ENCODE data around the gene RDH13.
"Not testable (repeated sequence)": the region's sequence is repeated elsewhere in the genome, so short reads cannot be mapped to it uniquely, and the experiment has no call there.

RDH13 gene

DNA sequence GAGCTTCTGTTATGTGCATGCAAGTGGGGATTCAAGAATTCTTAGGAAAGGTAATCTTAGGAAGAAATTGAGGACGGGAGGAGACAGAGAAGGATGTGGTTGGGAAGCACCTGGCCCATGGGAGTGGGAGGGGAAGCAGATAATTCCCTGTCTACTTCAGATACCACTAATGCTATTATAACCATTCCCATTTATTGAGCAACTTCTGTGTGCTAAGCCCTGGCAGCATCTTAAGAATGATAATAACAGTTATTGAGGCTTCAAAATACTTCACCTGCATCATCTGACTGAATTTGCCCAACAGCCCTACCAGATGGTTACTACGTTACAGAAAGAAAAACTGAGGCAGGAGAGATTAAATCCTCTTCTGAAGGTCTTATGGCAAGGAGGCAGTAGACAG, 14.2 kb upstream of the RDH13 start:
- no peak for DNase-seq (ENCODE audit: low read depth)

DNA sequence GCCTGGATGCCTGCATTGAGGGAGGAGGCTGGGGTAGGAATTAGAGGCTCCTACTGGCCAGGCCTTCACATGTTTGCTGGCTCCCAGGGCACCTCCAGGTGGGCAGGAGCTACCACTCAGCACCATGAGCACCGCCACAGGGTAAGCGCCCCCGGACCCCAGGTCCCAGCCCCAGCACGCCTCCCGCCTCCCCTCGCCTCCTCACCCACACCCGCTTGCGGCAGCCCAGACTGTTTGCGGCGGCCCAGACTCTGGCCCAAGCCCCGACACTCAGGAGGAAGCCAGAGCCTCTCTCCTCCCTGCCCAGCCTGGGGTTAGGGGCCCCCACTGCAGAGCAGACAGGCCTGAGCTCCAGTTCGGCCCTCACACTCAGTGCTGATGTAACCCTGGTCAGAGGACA, 13.4 kb upstream of the RDH13 start:
- DNase-seq (ENCODE audit: low read depth), result no peak

DNA sequence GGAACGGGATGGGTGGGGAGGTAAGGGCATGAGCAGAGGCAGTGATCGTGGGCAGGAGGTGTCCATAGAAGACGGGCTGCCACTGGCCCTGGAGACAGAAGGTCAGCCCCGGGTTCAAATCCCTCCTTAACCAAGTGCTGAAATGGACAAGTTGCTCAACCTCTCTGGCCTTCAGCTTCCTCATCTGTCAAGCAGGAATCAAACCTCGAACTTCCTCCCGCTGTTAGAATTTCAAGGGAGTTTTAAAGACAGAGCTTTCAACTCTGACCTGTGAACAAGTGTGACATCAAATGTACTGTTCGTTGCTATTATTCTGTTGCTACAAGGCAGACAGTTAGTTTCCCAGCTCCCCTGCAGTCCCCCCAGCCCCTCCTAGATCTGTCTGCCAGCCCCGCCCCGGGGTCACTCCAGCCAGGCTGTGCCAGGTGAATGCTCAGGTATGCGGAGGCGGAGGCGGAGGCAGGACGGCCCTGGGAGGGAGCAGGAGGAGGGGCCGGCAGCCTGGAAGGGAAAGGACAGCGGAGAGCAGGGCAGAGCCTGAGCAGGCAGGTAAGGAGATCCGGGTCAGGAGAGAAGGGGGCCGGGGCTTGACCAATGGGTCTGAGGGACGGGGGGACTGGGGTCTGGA, 12.5 kb upstream of the RDH13 start, which contains the start of gene EPS8L1:
TSS of gene EPS8L1 (plus strand) at position 499 of the 628 bp plus-strand sequence. CDS start 576 bp downstream, outside the sequence.
- no peak for DNase-seq (ENCODE audit: low read depth)

DNA sequence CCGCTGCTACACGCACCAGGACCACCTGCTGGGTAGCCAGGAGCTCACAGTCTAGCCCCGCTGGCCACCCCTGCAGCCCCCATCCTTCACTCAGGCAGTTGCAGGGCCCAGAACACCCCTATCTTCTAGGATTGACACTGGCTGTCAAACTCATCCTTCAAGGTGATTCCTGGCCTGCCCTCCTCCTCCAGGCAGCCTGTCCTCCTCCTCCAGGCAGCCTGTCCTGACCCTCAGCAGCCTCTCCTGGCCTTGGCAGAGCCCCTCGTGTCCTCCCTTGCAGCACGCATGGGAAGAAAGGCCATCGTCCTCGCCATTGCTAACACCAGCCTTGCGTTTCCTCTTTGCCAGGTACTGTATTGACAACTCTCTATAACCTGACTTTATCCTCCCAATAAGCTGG, 9.0 kb upstream of the RDH13 start:
- DNase-seq (ENCODE audit: low read depth), result no peak

DNA sequence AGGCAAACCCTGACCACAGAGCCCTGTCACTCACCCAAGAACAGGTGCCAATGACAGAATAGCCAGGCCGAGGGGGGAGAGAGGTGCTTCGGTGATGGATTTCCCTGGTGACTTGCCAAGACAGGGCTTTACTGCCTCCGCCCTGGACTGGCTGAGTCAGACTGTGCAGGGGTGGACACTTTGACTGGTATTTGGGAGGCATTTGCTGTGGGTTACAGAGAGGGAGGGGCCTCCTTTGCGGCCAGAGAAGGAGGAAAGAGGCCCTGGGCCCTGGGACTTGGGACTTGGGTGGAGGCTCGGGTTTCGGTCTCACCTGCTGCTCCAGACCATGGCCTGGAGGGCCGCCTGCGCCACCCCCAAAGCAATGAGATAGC, 8.2 kb upstream of the RDH13 start:
- DNase-seq (ENCODE audit: low read depth), result no peak

DNA sequence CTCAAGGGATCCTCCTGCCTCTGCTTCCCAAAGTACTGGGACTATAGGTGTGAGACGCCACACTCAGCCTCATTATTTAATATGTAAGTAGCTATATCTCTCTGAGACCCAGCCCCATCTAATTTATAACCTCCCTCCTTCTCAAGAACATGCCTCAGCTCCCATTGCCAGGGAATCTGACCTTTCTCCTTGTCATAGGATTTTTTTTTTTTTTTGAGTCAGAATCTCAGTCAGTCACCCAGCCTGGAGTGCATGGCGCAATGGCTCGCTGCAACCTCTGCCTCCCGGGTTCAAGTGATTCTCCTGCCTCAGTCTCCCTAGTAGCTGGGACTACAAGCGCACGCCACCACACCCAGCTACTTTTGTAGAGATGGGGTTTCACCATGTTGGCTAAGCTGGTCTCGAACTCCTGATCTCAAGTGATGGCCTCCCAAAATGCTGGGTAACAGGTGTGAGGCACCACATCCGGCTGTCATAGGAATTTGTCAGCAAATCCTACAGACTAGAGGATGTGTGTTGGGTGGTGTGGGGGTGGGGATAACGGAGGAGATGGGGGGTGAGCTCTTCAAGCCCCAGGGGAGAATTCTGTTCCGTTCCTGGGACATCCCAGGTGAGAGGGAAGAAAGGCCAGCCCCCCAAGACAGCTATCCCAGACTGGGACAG, 7.6 kb upstream of the RDH13 start:
- DNase-seq (ENCODE audit: low read depth), result no peak

DNA sequence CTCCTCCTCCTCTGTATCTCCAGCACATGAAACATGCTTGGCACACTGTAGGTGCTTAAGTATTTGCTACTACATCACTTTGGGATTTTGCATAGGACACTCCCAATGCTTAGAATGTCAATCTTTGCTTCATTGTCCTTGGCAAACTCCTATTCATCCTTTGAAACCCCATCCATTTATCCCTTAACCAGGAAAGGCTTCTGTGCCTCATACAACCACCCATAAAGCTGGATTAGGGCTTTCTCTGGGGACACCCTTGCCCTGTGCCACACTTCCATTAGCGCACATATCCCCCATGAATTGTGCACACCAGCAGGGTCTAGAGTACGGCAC, 6.9 kb upstream of the RDH13 start:
- no peak for DNase-seq (ENCODE audit: low read depth)

DNA sequence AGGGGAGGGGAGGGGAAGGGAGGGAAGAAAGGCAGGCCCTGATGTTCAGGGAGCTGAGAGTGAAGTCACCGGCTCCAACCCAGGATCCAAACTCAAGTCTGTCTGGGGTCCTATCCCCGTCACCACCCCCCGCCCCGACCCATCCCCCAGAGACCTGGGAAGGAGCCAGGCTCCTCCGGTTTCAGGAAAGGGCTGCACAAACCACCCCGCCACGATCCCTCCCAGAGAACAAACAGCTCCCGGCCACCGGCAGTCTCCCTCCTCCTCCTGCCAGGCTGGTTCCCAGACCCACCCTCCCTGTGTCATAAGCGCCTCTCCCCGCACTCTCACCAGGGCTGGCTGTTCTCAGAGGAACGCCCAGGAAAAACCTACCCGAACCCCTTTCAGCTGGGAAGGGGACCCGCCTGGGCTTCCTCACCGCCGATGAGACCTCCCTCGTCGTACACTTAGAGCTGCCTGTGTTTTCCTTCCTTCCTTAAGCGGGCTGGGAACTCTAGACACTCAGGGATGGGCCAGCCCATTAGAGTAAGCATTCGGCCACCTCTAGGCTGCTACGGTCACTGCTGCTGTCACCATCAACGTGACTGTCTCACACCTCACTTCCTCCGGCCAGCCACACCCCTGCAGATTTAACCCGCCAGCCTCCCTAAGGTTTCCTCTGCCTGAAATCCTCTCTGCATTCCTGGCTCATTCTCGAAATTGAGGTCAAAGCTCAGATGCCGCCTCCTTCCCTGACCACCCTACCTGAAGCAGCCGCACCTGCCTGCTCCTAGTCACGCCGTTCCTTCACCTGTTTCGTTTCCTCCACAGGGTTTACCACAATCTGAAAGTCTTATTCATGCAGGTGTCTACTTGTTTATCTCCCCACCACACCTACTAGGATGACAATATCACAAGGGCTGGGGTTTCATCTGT, 6.3 kb upstream of the RDH13 start:
- DNase-seq (ENCODE audit: low read depth), result no peak

DNA sequence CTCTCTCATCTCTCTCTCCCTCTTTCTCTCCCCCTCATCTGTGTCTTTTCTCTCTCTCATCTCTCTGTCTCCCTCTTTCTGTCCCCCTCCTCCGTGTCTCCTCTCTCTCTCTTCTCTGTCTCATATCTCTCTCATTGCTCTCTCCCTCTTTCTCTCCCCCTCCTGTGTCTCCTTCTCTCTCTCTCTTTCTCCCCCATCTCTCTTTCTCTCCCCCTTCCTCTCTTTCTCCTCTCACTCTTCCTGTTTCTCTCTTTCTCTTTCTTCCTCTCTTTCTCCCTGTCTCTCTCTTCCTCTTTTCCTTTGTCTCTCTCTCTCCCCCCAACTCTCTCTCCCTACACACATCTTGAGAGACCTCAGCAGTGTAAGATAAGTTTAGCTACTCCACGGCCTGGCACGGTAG, 4.9 kb upstream of the RDH13 start:
- no peak for DNase-seq (ENCODE audit: low read depth)

DNA sequence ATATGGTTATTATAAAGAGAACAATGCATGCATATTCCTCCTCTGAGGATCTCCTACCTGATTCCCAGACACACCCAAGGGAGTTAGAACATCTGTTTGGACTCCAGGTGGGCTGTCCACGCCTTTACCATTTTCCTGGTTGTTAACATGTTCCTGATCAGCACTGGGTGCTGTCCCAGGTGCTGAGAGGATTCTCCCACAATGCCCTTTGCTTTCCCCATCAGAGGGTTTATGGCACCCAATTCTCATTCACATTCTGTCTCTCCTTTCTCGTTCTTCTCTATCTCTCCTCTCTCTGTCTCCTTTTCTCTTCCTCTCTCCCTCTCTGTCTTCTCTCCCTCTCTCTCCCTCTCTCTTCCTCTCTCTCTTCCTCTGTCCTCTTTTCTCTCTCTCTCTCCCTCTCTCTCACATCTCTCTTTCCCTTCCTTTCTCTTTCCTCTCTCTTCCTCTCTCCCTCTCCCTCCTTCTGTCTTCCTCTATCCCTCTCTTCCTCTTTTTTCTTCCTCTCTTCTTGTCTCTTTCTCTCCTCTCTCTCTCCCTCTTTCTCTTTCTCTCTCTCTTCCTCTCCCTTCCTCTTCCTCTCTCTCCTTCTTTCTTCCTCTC, 3.3 kb upstream of the RDH13 start:
- DNase-seq (ENCODE audit: low read depth), result no peak

DNA sequence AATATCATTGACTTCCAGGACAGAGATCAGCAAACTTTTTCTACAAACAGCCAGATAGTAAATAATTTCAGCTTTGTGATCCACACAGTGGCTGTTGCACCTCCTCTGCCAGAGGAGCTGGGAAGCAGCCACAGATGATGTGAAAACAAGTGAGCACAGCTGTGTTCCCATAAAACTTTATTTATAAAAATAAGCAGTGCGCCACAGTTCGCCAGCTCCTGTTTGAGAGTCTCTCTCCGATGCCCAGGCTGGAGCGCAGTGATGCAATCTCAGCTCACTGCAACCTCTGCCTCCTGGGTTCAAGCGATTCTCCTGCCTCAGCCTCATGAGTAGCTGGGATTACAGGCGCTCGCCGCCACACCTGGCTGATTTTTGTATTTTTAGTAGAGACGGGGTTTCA, 2.6 kb upstream of the RDH13 start:
- DNase-seq (ENCODE audit: low read depth), result not testable (repeated sequence)

DNA sequence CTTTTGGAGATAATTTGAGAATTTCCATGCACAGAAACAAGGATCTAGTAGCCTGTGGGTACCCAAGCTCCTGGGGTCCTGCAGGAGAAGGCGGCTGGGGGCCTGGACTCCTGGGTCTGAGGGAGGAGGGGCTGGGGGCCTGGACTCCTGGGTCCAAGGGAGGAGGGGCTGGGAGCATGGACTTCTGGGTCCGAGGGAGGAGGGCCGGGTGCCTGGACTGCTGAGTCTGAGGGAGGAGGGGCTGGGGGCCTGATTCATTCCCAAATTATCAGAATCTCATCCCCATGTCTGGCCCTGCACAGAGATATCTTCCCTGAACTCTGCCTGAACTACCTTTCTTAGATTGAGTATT, 520 bp upstream of the RDH13 start:
- DNase-seq (ENCODE audit: low read depth), result no peak

DNA sequence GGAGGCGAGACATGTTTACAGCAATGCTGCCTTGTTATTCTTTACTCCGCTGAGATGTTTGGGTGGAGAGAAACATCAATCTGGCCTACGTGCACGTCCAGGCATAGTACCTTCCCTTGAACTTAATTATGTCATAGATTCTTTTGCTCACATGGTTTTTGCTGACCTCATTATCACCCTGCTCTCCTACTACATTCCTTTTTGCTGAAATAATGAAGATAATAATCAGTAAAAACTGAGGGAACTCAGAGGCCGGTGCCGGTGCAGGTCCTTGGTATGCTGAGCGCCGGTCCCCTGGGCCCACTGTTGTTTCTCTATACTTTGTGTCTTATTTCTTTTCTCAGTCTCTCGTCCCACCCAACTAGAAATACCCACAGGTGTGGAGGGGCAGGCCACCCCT, 2.7 kb downstream of the RDH13 start:
- not testable (repeated sequence) for DNase-seq (ENCODE audit: low read depth)

DNA sequence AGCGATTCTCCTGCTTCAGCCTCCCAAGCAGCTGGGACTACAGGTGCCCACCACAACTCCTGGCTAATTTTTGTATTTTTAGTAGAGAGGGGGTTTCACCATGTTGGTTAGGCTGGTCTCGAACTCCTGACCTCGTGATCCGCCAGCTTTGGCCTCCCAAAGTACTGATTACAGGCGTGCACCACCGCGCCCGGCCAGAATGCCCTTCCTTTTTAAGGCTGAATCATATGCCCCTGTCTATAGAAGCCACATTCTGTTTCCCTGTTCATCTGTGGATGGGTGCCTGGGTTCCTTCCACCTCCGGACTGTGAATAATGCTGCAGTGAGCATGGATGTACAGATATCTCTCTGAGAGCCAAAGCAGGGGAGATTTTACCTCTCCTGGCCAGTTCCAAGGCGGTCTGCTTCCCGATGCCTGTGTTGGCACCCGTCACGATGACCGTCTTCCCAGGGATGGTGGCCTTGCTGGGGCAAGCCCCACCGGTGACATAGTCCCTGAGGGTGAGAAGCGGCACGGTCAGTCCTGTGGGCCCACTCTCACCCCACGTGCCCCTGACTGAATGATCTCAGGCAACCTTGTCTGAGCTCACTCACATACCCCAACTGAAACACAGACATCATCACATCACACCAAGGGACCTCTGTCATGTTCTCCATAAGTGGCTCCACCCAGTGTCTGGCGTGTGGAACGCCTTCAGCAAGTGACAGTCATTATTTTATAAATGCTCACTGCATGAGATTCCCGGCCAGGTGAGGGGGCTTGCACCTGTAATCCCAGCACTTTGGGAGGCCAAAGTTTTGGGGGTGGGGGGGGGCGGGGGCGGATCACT, 4.0 kb downstream of the RDH13 start:
- DNase-seq (ENCODE audit: low read depth), result no peak

DNA sequence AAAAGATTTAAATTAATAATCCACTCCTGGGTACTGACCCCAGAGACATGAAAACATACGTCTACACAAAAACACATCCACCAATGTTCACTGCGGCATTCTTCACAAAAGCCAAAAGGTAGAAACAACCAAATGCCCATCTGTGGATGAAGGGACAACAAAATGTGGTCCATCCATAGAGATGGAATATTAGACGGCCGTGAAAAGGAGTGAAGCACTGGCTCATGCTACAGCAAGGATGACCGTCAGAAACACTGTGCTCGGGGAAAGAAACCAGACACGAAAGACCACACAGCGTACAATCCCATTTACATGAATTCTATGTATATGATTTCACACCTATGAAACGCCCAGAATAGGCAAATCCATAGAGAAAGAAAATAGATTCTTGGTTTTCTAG, 6.1 kb downstream of the RDH13 start:
- no peak for DNase-seq (ENCODE audit: low read depth)

DNA sequence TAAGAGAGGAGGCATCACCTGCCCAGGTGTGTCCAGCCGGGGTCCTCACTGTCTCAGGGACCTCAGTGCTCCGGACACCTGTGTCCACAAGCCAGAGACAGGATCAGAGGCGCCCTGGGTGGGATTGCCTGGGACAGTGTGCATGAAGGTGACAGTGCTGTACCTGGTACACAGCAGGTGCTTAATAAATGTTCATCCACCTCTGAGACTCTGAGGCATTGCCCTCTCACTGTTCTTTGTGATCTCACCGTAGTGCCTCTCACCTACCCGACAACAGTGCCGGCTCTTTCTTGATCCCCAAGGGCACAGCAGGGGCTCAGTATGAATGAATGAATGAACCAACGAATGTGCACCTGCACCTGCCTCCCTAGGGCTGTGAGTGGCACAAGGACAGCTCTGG, 9.2 kb downstream of the RDH13 start:
- DNase-seq (ENCODE audit: low read depth), result no peak

DNA sequence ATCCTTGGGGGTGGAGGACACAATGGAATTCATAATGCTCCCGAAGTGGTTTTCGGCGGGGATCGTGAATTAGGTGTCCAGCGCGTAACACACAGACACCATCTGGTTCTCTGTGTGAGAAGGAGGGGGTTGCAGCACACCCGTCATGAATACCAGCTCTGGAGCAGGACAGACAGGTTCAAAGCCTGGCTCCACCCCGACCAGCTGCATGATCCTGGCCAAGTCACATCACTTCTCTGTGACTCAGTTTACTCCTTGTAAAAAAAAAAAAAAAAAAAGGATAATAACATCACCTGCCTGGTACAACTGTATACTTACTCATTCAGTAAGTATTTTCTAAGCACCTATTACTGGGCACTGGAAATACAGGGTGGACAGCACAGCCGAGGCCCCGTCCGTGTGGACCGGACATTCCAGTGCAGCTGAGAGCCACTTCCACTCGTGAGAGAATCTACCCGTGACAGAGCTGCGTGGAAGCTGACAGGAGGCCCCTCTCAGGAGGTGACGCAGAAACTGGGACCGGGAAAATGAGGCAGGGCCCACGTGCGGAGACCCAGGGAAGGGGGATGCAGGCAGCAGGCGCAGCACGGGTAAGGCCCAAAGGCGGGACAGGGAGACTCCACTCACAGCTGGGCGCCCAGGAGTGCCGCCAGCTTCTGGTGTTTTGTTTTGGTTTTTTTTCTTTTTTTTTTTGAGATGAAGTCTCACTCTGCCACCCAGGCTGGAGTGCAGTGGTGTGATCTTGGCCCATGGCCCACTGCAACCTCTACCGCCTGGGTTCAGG, 12.0 kb downstream of the RDH13 start:
- DNase-seq (ENCODE audit: low read depth), result no peak

DNA sequence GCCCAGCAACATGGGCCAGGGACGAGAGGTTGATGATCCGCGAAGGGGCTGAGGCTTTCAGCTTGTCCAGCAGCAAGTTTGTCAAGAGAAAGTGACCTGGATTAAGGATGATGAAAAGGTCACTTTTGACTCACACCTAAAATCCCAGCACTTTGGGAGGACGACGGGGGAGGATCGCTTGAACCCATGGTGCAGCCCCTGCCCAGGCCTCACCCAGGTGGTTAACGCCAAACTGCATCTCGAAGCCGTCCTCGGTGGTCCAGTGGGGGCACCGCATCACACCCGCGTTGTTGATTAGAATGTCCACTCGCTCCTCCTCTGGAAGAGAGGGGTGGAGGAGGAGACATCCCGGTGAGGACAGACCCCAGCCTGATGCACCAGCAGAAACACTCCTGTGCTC, 14.5 kb downstream of the RDH13 start:
- DNase-seq (ENCODE audit: low read depth), result no peak

DNA sequence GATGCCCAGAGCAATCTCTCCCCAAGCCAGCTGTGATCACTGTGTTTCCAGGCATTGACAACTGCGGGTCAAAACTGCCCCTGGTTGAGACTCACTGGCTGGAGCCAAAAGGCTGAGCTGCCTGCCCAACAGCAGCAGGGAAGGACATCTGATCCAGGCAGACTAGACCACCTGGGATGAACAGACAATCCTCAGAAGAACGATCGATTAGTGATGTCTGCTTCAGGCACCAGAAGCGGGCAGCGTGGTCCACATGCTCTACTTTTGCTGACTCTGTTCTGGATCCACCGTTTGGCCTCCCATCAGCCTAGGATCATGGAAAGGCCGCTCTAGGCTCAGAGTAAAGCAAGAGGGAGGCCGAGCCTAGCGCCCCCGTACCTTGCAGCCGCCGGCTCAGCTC, 15.0 kb downstream of the RDH13 start:
- no peak for DNase-seq (ENCODE audit: low read depth)

DNA sequence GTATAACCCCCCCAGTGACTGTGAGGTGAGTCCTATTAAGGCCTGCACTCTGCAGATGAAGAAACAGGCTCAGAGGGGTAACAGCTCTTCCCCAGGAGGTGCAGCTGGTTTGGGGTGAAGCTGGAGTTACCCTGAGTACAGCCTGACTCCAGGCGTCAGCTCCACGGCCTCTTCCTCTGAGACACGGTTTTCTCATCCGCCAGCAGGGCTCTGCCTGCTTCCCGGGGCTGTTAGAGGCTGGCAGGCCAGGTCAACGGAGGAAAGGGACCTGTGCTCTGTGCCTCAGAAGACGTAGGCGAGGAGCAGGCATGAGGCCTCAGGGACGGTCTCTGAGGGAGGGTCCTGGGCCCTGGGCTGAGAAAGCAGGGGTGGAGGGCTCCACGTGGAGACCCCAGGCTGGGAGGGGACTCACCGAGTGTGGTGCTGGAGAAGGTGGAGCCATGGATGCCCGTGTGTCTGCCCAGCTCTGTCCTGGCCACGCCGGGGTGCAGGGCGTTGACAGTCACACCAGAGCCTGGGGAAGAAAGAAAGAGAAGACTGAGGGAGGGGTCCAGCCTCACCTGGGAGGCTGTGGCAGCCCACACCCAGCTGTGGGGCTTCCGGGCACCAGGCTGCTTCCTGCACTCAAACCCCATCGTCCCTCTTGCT, 15.8 kb downstream of the RDH13 start:
- DNase-seq (ENCODE audit: low read depth), result no peak
